ENCODE measurements around the gene ARHGAP44. TPM values are rescaled to one million over a fixed set of nuclear protein-coding genes. Genes with fewer than 3 reads are reported as not detected.

The ARHGAP44 gene
- total and polyA plus RNA-seq, 2 donors (not counting 3 experiments of a cell fraction or from before 2014, with no cell fraction given): 0.11 to 0.42 TPM

DNA sequence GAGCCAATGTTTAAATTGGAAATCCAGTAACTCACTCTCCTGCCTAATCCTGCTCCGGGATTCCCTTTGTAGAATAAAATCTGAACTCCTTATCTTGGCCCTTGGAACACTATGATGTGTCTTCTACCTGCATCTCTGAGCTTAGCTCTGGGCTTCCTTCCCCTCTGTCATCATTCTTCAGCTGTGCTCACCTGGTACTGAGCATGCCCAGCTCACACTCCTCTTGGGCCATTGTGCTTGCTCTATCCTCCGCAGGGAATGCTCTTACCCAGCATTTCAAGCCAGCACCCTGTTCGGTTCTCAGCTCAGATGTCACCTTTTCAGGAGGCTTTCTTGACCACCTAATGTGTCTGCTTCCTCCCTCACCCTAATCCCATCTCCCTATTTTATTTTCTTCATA is 112.7 kb downstream of the ARHGAP44 start:
- ChIA-PET POLR2A (no interaction called here), CTCF (no interaction called here)
- Histone ChIP-seq H4K20me1 (replicated peaks; ENCODE audit: control insufficient read depth, extremely low read depth, insufficient read depth, low read length) (no peaks in the 10 kb centered on the region), H3K4me1 (ENCODE audit: control insufficient read depth, extremely low read depth, insufficient read depth, low read length) (no peaks in the 10 kb centered on the region), H3K79me2 (ENCODE audit: control insufficient read depth, insufficient read depth, low read length) (no peaks in the 10 kb centered on the region), H2AFZ (ENCODE audit: low read depth, low read length) (no peak overlapping the region), H3K9me3 (replicated peaks; ENCODE audit: control insufficient read depth, insufficient read depth, low read length) (no peaks in the 10 kb centered on the region), H3K27me3 (ENCODE audit: control insufficient read depth in 2 of 2, insufficient read depth in 2 of 2, low read length in 2 of 2) (no peaks in the 10 kb centered on the region), H3K9ac (replicated peaks; ENCODE audit: extremely low read depth, insufficient read depth, low read length) (no peak overlapping the region), H3K4me2 (ENCODE audit: insufficient read depth, low read length) (no peak overlapping the region), H3K27ac (ENCODE audit: insufficient read depth, low read depth, low read length) (no peak overlapping the region), H3K36me3 (ENCODE audit: control insufficient read depth in 2 of 2, extremely low read depth in 1 of 2, insufficient read depth in 2 of 2, low read length in 2 of 2) (no peaks in the 10 kb centered on the region), H3K4me3 (replicated peaks in 1 of 3; ENCODE audit: insufficient read depth in 1 of 3, low read depth in 1 of 3, low read length in 3 of 3) (no peak overlapping the region), H3K9me1 (replicated peaks; ENCODE audit: control insufficient read depth, extremely low read depth, insufficient read depth, low read length) (no peaks in the 10 kb centered on the region)
- intact Hi-C loops (cut with micrococcal nuclease): no loop called here
- dilution Hi-C loops (cut with MboI; ENCODE audit: extremely low pct_ligation_motif_present, low sequenced_read_pairs): no loop called here
- DNase-seq (ENCODE audit: low read depth, low spot score) (no peak), FAIRE-seq (no peak)
- TF ChIP-seq POLR2AphosphoS5 (IDR thresholded peaks at IDR 0.05; ENCODE audit: insufficient read depth, low read depth, low read length): no peak
- no peak for TF ChIP-seq EZH2 (IDR thresholded peaks at IDR 0.05; ENCODE audit: borderline replicate concordance, low read depth, low read length, severe bottlenecking)
- no peak for TF ChIP-seq GATA2 (IDR thresholded peaks at IDR 0.05; ENCODE audit: insufficient read depth, insufficient read length, low read depth, low read length)
- TF ChIP-seq MYC (IDR thresholded peaks at IDR 0.05; ENCODE audit: low read depth, low read length): no peak
- TF ChIP-seq, protein P1, sequence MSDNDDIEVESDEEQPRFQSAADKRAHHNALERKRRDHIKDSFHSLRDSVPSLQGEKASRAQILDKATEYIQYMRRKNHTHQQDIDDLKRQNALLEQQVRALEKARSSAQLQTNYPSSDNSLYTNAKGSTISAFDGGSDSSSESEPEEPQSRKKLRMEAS (IDR thresholded peaks at IDR 0.05; ENCODE audit: insufficient read depth, insufficient read length): no peak
- TF ChIP-seq CTCF (IDR thresholded peaks at IDR 0.05; ENCODE audit: extremely low read depth in 1 of 2, insufficient read depth in 1 of 2, low read depth in 1 of 2, low read length in 2 of 2): no peak
- TF ChIP-seq JUN (IDR thresholded peaks at IDR 0.05; ENCODE audit: borderline replicate concordance, insufficient read depth, insufficient read length, low read depth): no peak
- TF ChIP-seq POLR2A (IDR thresholded peaks at IDR 0.05; ENCODE audit: low read depth, low read length): no peak
- TF ChIP-seq FOS (IDR thresholded peaks at IDR 0.05; ENCODE audit: borderline replicate concordance, insufficient read depth, low read length): no peak
- no TSS peak for BruUV-seq (replicated peaks)

All from endothelial cell of umbilical vein (primary cell).